Neural progenitor cell (in vitro differentiated cells): ENCODE results near the gene SPC24.
A peak's percentile ranks its signal among the peaks of the same experiment; 100 is the strongest.

Experiments
- EZH2 ChIP-seq: fragments of 200-600 bp; sonication (generic); IDR thresholded peaks from 2 replicates; pipeline ENCODE4 v1.6.1; 2017; ENCODE audit warnings: antibody characterized with exemption, mild to moderate bottlenecking, moderate library complexity
- TF ChIP-seq, protein P1 (sequence below): fragments of 200-600 bp; sonication (generic); IDR thresholded peaks from 2 replicates; pipeline ENCODE4 v1.5.1; 2017; ENCODE audit warnings: antibody characterized with exemption, mild to moderate bottlenecking

DNA sequence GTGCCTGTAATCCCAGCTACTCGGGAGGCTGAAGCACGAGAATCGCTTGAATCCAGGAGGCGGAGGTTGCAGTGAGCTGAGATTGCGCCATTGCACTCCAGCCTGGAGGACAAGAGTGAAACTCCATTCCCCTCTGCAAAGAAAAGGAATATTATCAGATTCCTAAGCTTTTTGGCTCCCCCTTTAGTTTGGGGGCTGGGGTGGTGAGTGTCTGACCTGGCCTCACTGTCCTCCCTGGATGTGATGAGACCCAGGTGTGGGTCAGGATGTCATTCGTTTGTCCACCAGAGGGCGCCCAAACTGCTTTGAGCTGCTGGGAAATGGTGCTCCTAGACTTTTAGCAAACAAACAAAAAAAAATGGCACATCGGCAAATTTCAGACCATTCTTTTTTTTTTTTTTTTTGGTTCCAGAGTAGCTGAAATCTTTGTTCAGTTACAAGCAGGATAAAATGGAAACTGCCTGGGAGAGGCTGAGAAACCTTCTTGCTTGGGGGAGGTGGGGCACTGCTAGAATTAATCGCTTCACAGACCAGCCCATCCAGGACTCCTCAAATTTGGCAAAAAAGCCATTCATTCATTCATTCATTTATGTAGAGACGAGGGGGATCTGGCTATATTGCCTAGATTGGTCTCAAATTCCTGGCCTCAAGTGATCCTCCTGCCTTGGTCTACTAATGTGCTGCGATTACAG, 29.4 kb downstream of the SPC24 start:
- TF ChIP-seq, protein P1, sequence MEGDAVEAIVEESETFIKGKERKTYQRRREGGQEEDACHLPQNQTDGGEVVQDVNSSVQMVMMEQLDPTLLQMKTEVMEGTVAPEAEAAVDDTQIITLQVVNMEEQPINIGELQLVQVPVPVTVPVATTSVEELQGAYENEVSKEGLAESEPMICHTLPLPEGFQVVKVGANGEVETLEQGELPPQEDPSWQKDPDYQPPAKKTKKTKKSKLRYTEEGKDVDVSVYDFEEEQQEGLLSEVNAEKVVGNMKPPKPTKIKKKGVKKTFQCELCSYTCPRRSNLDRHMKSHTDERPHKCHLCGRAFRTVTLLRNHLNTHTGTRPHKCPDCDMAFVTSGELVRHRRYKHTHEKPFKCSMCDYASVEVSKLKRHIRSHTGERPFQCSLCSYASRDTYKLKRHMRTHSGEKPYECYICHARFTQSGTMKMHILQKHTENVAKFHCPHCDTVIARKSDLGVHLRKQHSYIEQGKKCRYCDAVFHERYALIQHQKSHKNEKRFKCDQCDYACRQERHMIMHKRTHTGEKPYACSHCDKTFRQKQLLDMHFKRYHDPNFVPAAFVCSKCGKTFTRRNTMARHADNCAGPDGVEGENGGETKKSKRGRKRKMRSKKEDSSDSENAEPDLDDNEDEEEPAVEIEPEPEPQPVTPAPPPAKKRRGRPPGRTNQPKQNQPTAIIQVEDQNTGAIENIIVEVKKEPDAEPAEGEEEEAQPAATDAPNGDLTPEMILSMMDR: peak; percentile 87
- TF ChIP-seq EZH2: no peak
